Upper lobe of left lung (tissue), 6 donors: ENCODE measurements around the gene PLEKHG2. TPM values are rescaled to one million over a fixed set of nuclear protein-coding genes. Genes with fewer than 3 reads are reported as not detected.
A peak's percentile ranks its signal among the peaks of the same experiment; 100 is the strongest.

ENCODE experiments used
- ATAC-seq, 2 donors: fragments of 200-7000 bp; cut with Tn5 transposase; one replicate each; pipeline ENCODE4 v1.9.1; 2022; ENCODE audit warnings: mild to moderate bottlenecking in 2 of 2, moderate library complexity in 2 of 2; ENCODE audit not compliant: low FRiP score in 2 of 2
- DNase-seq, 2 donors: peaks; one replicate each; pipeline ENCODE4 v3.0.0-alpha.2; 2019 to 2020
- H3K27ac ChIP-seq, 4 donors: fragments of 200-600 bp; sonication (generic); one replicate each; pipeline ENCODE4 v1.5.1; 2016 to 2019
- H3K27me3 ChIP-seq, 4 donors: fragments of 200-600 bp; sonication (generic); one replicate each; pipeline ENCODE4 v1.5.1; 2017 to 2019
- H3K36me3 ChIP-seq, 4 donors: fragments of 200-600 bp; sonication (generic); one replicate each; pipeline ENCODE4 v1.5.1; 2016 to 2019
- H3K4me1 ChIP-seq, 4 donors: fragments of 200-600 bp; sonication (generic); one replicate each; pipeline ENCODE4 v1.5.1; 2018 to 2019
- H3K4me3 ChIP-seq, 4 donors: fragments of 200-600 bp; sonication (generic); one replicate each; pipeline ENCODE4 v1.5.1; 2017 to 2019; ENCODE audit warnings: mild to moderate bottlenecking in 2 of 4, moderate library complexity in 1 of 4
- H3K9me3 ChIP-seq, 4 donors: fragments of 200-600 bp; sonication (generic); one replicate each; pipeline ENCODE4 v1.5.1; 2018 to 2019
- EP300 ChIP-seq, 4 donors: sonication (generic); formaldehyde crosslinking; IDR thresholded peaks; one replicate each; pipeline ENCODE4 v1.5.1; 2017; ENCODE audit warnings: antibody characterized with exemption in 4 of 4, control low read depth in 2 of 4
- POLR2A ChIP-seq, 4 donors: fragments of 450-650 bp; IDR thresholded peaks; one replicate each; pipeline ENCODE4 v1.5.1; 2016 to 2017; ENCODE audit warnings: antibody characterized with exemption in 4 of 4, mild to moderate bottlenecking in 2 of 4
- POLR2AphosphoS5 ChIP-seq, 2 donors: sonication (generic); formaldehyde crosslinking; IDR thresholded peaks; one replicate each; pipeline ENCODE4 v1.5.1; 2017; ENCODE audit warnings: antibody characterized with exemption in 2 of 2
- WGBS, 2 donors: methylation state at CpG; one replicate each; pipeline ENCODE4 v1.1.5; 2017 to 2018; 5-methylcytosine and 5-hydroxymethylcytosine counted together
- total RNA-seq, 6 donors: library from RNA; depleted of rRNA in 4 of 6; stranded (reverse); fragments of >200 nt in 4 of 6; gene quantifications; one replicate each; pipeline versions ENCODE4 v1.1.0 to v1.2.1, GENCODE V29; 2016 to 2021
- TF ChIP-seq, protein P1 (sequence below), 6 experiments: fragments of 450-650 bp in 4 of 6; fragments of 200-600 bp in 2 of 6; sonication (generic) in 2 of 6; IDR thresholded peaks; one replicate each; pipeline ENCODE4 v1.5.1; 2016 to 2019; ENCODE audit warnings: antibody characterized with exemption in 6 of 6
- donor health status: DM: no; HTN: no; CAD: no; lungs with moderate emphysema.
- donor health status: DM: no; HTN: yes; CAD: no; lungs with severe emphysema.

Gene PLEKHG2
- total RNA-seq, 6 donors from 2014 or later: 15.8 to 48.1 (median 29.0) TPM

DNA sequence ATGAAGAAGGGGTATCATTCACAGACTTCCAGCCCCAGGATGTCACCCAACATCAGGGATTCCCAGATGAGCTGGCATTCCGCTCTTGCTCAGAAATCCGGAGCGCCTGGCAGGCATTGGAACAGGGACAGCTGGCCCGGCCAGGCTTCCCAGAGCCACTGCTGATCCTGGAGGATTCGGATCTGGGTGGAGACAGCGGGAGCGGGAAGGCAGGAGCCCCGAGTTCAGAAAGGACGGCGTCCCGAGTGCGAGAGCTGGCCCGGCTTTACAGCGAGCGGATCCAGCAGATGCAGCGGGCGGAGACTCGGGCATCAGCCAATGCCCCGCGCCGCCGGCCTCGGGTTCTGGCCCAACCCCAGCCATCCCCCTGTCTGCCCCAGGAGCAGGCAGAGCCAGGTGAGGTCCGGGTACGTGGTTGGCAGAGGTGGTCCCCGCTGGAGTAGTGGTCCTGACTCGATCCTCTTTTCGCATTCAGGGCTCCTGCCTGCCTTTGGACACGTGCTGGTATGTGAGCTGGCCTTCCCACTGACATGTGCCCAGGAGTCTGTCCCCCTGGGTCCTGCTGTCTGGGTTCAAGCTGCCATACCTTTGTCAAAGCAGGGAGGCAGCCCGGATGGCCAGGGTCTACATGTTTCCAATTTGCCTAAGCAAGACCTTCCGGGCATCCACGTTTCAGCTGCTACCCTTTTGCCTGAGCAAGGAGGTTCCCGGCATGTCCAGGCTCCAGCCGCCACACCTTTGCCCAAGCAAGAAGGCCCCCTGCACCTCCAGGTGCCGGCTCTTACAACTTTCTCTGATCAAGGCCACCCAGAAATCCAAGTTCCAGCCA lies 11.0 kb downstream of the PLEKHG2 start:
- peaks cover 3 to 8% (median 7%) of the 10 kb centered on the region in 4 donors for H3K4me1 ChIP-seq
- WGBS, 2 donors: 90% methylated on average over 25 to 35 of the region's 35 CpGs
- no peaks in the 10 kb centered on the region for H3K27me3 ChIP-seq
- no peak overlapping the region for H3K27ac ChIP-seq
- H3K36me3 ChIP-seq: peaks cover 0 to 62% (median 24%) of the 10 kb centered on the region in 4 donors
- no peaks in the 10 kb centered on the region for H3K9me3 ChIP-seq
- no peak for TF ChIP-seq POLR2A (IDR thresholded peaks at IDR 0.05)
- TF ChIP-seq POLR2AphosphoS5 (IDR thresholded peaks at IDR 0.05): no peak
- TF ChIP-seq EP300 (IDR thresholded peaks at IDR 0.05): no peak
- TF ChIP-seq, protein P1, sequence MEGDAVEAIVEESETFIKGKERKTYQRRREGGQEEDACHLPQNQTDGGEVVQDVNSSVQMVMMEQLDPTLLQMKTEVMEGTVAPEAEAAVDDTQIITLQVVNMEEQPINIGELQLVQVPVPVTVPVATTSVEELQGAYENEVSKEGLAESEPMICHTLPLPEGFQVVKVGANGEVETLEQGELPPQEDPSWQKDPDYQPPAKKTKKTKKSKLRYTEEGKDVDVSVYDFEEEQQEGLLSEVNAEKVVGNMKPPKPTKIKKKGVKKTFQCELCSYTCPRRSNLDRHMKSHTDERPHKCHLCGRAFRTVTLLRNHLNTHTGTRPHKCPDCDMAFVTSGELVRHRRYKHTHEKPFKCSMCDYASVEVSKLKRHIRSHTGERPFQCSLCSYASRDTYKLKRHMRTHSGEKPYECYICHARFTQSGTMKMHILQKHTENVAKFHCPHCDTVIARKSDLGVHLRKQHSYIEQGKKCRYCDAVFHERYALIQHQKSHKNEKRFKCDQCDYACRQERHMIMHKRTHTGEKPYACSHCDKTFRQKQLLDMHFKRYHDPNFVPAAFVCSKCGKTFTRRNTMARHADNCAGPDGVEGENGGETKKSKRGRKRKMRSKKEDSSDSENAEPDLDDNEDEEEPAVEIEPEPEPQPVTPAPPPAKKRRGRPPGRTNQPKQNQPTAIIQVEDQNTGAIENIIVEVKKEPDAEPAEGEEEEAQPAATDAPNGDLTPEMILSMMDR (IDR thresholded peaks at IDR 0.05): no peak
- DNase-seq (peak in 1 of 2 donors; percentile 82), ATAC-seq (no peak)
- H3K4me3 ChIP-seq: no peak overlapping the region

DNA sequence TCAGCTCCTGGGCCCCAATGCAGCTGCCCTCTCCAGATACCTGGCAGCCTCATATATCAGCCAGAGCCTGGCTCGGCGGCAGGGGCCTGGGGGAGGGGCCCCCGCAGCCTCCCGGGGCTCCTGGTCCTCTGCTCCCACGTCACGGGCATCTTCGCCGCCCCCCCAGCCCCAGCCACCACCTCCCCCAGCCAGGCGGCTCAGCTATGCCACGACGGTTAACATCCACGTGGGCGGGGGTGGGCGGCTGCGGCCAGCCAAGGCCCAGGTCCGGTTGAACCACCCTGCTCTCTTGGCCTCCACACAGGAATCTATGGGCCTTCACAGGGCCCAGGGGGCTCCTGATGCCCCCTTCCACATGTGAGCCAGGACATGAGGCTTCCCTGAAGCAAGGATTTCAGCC lies 12.5 kb downstream of the PLEKHG2 start:
- no peak overlapping the region for H3K4me3 ChIP-seq
- TF ChIP-seq, protein P1 (IDR thresholded peaks at IDR 0.05): no peak
- TF ChIP-seq POLR2AphosphoS5 (IDR thresholded peaks at IDR 0.05) (no peak), EP300 (IDR thresholded peaks at IDR 0.05) (no peak)
- peaks cover 0 to 50% (median 17%) of the 10 kb centered on the region in 4 donors for H3K36me3 ChIP-seq

DNA sequence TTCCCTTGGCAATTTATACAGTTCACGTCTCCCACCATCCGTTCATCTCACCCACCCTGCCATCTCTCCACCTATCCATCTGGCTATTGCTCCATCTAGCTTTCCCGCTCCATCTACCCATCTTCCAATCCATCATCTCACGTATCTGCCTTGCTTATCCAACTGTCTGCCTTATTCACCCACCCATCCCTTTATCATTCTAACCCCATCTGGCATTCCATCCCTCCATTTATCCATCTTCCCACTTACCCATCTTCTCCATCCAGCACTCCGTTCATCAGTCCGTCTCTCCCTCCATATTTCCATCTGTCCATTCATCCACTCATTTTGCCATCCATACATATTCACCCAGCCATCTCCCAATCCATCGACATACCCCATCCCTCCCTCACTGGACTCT lies 13.3 kb downstream of the PLEKHG2 start:
- Histone ChIP-seq H3K4me3 (no peak overlapping the region), H3K27me3 (no peaks in the 10 kb centered on the region), H3K9me3 (no peaks in the 10 kb centered on the region), H3K27ac (no peak overlapping the region), H3K36me3 (peaks cover 0 to 42% (median 17%) of the 10 kb centered on the region in 4 donors), H3K4me1 (peaks cover 16 to 30% (median 24%) of the 10 kb centered on the region in 4 donors)
- ATAC-seq (no peak), DNase-seq (no peak)
- TF ChIP-seq POLR2AphosphoS5 (IDR thresholded peaks at IDR 0.05) (no peak), POLR2A (IDR thresholded peaks at IDR 0.05) (no peak), EP300 (IDR thresholded peaks at IDR 0.05) (no peak)
- TF ChIP-seq, protein P1 (IDR thresholded peaks at IDR 0.05): no peak
- WGBS, 2 donors: 87 to 94% methylated on average over 7 of the region's 7 CpGs

More for the DNA sequence above, 12.5 kb downstream of the PLEKHG2 start:
- Histone ChIP-seq H3K27ac (no peak overlapping the region), H3K4me1 (peaks cover 14 to 23% (median 19%) of the 10 kb centered on the region in 4 donors), H3K9me3 (no peaks in the 10 kb centered on the region), H3K27me3 (no peaks in the 10 kb centered on the region)
- ATAC-seq (no peak), DNase-seq (peak in 1 of 2 donors; percentile 82)
- 87 to 92% methylated on average over 2 to 13 of the region's 16 CpGs for WGBS, 2 donors

DNA sequence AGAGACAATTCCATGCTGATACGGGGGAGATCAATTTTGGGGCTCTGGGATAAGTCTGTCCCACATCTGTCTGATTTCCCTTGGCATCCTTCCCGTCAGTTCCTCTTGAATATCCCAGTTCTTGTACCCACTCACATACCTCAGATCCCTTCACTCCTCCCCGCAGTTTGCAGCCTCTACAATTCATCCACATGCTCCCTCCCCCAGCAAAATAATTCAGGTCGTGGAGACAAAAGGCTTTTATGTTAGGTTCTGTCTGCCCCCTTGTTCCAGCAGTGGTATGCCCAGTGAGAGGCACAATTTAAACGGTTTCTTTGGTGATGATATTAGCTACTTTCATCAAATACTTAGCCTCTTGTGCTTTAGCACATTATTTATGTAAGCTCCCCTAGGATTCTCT lies 13.7 kb downstream of the PLEKHG2 start:
- no peak overlapping the region for H3K27ac ChIP-seq
- DNase-seq (no peak), ATAC-seq (no peak)
- peaks cover 20 to 34% (median 28%) of the 10 kb centered on the region in 4 donors for H3K4me1 ChIP-seq
- H3K27me3 ChIP-seq: no peaks in the 10 kb centered on the region
- TF ChIP-seq, protein P1 (IDR thresholded peaks at IDR 0.05): no peak
- TF ChIP-seq POLR2A (IDR thresholded peaks at IDR 0.05): no peak
- no peak for TF ChIP-seq EP300 (IDR thresholded peaks at IDR 0.05)
- TF ChIP-seq POLR2AphosphoS5 (IDR thresholded peaks at IDR 0.05): no peak
- peaks cover 0 to 37% (median 17%) of the 10 kb centered on the region in 4 donors for H3K36me3 ChIP-seq
- H3K9me3 ChIP-seq: no peaks in the 10 kb centered on the region
- no peak overlapping the region for H3K4me3 ChIP-seq
- 55 to 67% methylated on average over 5 of the region's 5 CpGs for WGBS, 2 donors
